NCI-H526 treated with DMSO at 0.1 percent for 48 hours (cell line): Measurements from ENCODE around the gene OLAH.
"Not testable (repeated sequence)": the region's sequence is repeated elsewhere in the genome, so short reads cannot be mapped to it uniquely, and the experiment has no call there.

ENCODE experiments used
- DNase-seq: peaks from one replicate; lab custom pipeline; 2025; lab: John Stamatoyannopoulos, UW

The OLAH gene

GRCh38 chr10:15043674-15044073 is at the start of gene OLAH:
OLAH (plus strand) TSS chr10:15043943; CDS start chr10:15047289, 3,346 bp downstream.
- no peak for DNase-seq

GRCh38 chr10:14995964-14996565 is 47.7 kb upstream of the OLAH start:
- DNase-seq: no peak

- DNase-seq: not testable (repeated sequence)
Measured at GRCh38 chr10:15013530-15013929, 30.2 kb upstream of the OLAH start.

- no peak for DNase-seq
Measured at GRCh38 chr10:15015451-15015850, 28.3 kb upstream of the OLAH start.

GRCh38 chr10:15020966-15021365 is 22.8 kb upstream of the OLAH start:
- DNase-seq: not testable (repeated sequence)

GRCh38 chr10:15023079-15023478 is 20.7 kb upstream of the OLAH start:
- not testable (repeated sequence) for DNase-seq

- not testable (repeated sequence) for DNase-seq
Measured at GRCh38 chr10:15024017-15025004, 19.4 kb upstream of the OLAH start.

GRCh38 chr10:15025040-15025439 is 18.7 kb upstream of the OLAH start:
- not testable (repeated sequence) for DNase-seq

- no peak for DNase-seq
Measured at GRCh38 chr10:15027741-15028140, 16.0 kb upstream of the OLAH start.

- no peak for DNase-seq
Measured at GRCh38 chr10:15035385-15036301, 8.1 kb upstream of the OLAH start.

GRCh38 chr10:15037691-15038090 is 6.1 kb upstream of the OLAH start:
- no peak for DNase-seq

- DNase-seq: no peak
Measured at GRCh38 chr10:15038416-15038815, 5.3 kb upstream of the OLAH start.

- DNase-seq: no peak
Measured at GRCh38 chr10:15045380-15045779, 1.6 kb downstream of the OLAH start.

GRCh38 chr10:15046626-15047025 is 2.9 kb downstream of the OLAH start:
- no peak for DNase-seq

GRCh38 chr10:15049533-15049932 is 5.8 kb downstream of the OLAH start:
- DNase-seq: no peak

- no peak for DNase-seq
Measured at GRCh38 chr10:15052121-15052520, 8.4 kb downstream of the OLAH start.

- no peak for DNase-seq
Measured at GRCh38 chr10:15053061-15053460, 9.3 kb downstream of the OLAH start.

- DNase-seq: no peak
Measured at GRCh38 chr10:15058689-15059088, 14.9 kb downstream of the OLAH start.

- no peak for DNase-seq
Measured at GRCh38 chr10:15059914-15060313, 16.2 kb downstream of the OLAH start.

GRCh38 chr10:15060638-15061037 is 16.9 kb downstream of the OLAH start:
- no peak for DNase-seq

GRCh38 chr10:15067154-15067553 is 23.4 kb downstream of the OLAH start:
- DNase-seq: no peak

- DNase-seq: no peak
Measured at GRCh38 chr10:15068802-15069201, 25.1 kb downstream of the OLAH start.
